Neural crest cell (in vitro differentiated cells): Measurements from ENCODE around the gene UBE3B. TPM values are rescaled to one million over a fixed set of nuclear protein-coding genes. Genes with fewer than 3 reads are reported as not detected.
A peak's percentile ranks its signal among the peaks of the same experiment; 100 is the strongest.

ENCODE experiments used
- DNase-seq: peaks from one replicate; pipeline ENCODE4 v3.0.0; 2021; ENCODE audit warnings: low read depth, mixed read lengths, low spot score
- H3K27ac Mint-ChIP-seq: one replicate; pipeline ENCODE4 v1.8.0; 2021; ENCODE audit warnings: mild to moderate bottlenecking, mixed read lengths; ENCODE audit not compliant: unreplicated experiment
- H3K27me3 Mint-ChIP-seq: 2 replicates; pipeline ENCODE4 v1.8.0; 2021; ENCODE audit warnings: low read depth, mild to moderate bottlenecking, mixed read lengths
- H3K36me3 Mint-ChIP-seq: 2 replicates; pipeline ENCODE4 v1.8.0; 2021; ENCODE audit warnings: low read depth, mild to moderate bottlenecking, mixed read lengths
- H3K4me1 Mint-ChIP-seq: 2 replicates; pipeline ENCODE4 v1.8.0; 2021; ENCODE audit warnings: mixed read lengths
- H3K4me3 Mint-ChIP-seq: one replicate; pipeline ENCODE4 v1.8.0; 2021; ENCODE audit warnings: mild to moderate bottlenecking, mixed read lengths
- H3K9me3 Mint-ChIP-seq: 2 replicates; pipeline ENCODE4 v1.8.0; 2021; ENCODE audit warnings: mixed read lengths
- CTCF ChIP-seq: fragments of 200-600 bp; sonication (generic); conservative IDR thresholded peaks from 2 replicates; pipeline ENCODE4 v1.5.0; 2021; ENCODE audit warnings: antibody characterized with exemption, mild to moderate bottlenecking
- total RNA-seq: library from RNA; stranded (reverse); gene quantifications from 2 replicates; pipeline ENCODE4 v1.2.1, GENCODE V29; 2021

UBE3B gene
- total RNA-seq, 1 donor from 2014 or later: 35.9 TPM

GRCh38 chr12:109535231-109535862 is 57.9 kb downstream of the UBE3B start:
- H3K9me3 Mint-ChIP-seq: no peaks in the 10 kb centered on the region
- peaks cover 8% of the 10 kb centered on the region for H3K4me1 Mint-ChIP-seq
- H3K27ac Mint-ChIP-seq: no peak overlapping the region
- TF ChIP-seq CTCF: no peak
- no peaks in the 10 kb centered on the region for H3K36me3 Mint-ChIP-seq
- no peak overlapping the region for H3K4me3 Mint-ChIP-seq
- no peaks in the 10 kb centered on the region for H3K27me3 Mint-ChIP-seq
- no peak for DNase-seq

- Mint-ChIP-seq H3K4me1 (peaks cover 7% of the 10 kb centered on the region), H3K9me3 (no peaks in the 10 kb centered on the region), H3K36me3 (no peaks in the 10 kb centered on the region), H3K27me3 (no peaks in the 10 kb centered on the region), H3K4me3 (no peak overlapping the region), H3K27ac (no peak overlapping the region)
- DNase-seq: no peak
- TF ChIP-seq CTCF: no peak
These were observed 58.4 kb downstream of the UBE3B start for GRCh38 chr12:109535863-109536250.

GRCh38 chr12:109537136-109537535 is 59.7 kb downstream of the UBE3B start:
- Mint-ChIP-seq H3K4me1 (peaks cover 7% of the 10 kb centered on the region), H3K36me3 (no peaks in the 10 kb centered on the region), H3K4me3 (no peak overlapping the region), H3K27ac (no peak overlapping the region), H3K9me3 (no peaks in the 10 kb centered on the region), H3K27me3 (no peaks in the 10 kb centered on the region)
- no peak for TF ChIP-seq CTCF
- DNase-seq: no peak

- no peak overlapping the region for H3K4me3 Mint-ChIP-seq
- no peaks in the 10 kb centered on the region for H3K36me3 Mint-ChIP-seq
- H3K27me3 Mint-ChIP-seq: no peaks in the 10 kb centered on the region
- TF ChIP-seq CTCF: no peak
- peak overlapping the region; percentile 43 for H3K27ac Mint-ChIP-seq
- peaks cover 7% of the 10 kb centered on the region for H3K4me1 Mint-ChIP-seq
- DNase-seq: no peak
- no peaks in the 10 kb centered on the region for H3K9me3 Mint-ChIP-seq
These were observed 60.9 kb downstream of the UBE3B start for GRCh38 chr12:109538191-109538863.

GRCh38 chr12:109539508-109539907 is 62.1 kb downstream of the UBE3B start:
- Mint-ChIP-seq H3K4me1 (peaks cover 7% of the 10 kb centered on the region), H3K27ac (peak overlapping the region; percentile 35), H3K27me3 (no peaks in the 10 kb centered on the region), H3K36me3 (no peaks in the 10 kb centered on the region), H3K9me3 (no peaks in the 10 kb centered on the region), H3K4me3 (no peak overlapping the region)
- no peak for DNase-seq
- TF ChIP-seq CTCF: no peak
